Parathyroid adenoma (tissue), 2 donors: ENCODE results near the gene CCL27.

Experiments used
- H2AFZ ChIP-seq: fragments of 300-600 bp; sonication (generic); one replicate; pipeline ENCODE4 v1.7.0; 2017; ENCODE audit warnings: antibody characterized with exemption, mild to moderate bottlenecking
- H3K27ac ChIP-seq: fragments of 300-600 bp; sonication (generic); one replicate; pipeline ENCODE4 v1.7.0; 2017
- H3K27me3 ChIP-seq: fragments of 300-600 bp; sonication (generic); one replicate; pipeline ENCODE4 v1.7.0; 2017; ENCODE audit warnings: low read length; ENCODE audit not compliant: control insufficient read depth, insufficient read depth
- H3K36me3 ChIP-seq: fragments of 300-600 bp; sonication (generic); one replicate; pipeline ENCODE4 v1.7.0; 2017; ENCODE audit warnings: low read length; ENCODE audit not compliant: control insufficient read depth, insufficient read depth
- H3K4me1 ChIP-seq: fragments of 300-600 bp; sonication (generic); one replicate; pipeline ENCODE4 v1.7.0; 2017; ENCODE audit warnings: control low read depth
- H3K4me2 ChIP-seq: fragments of 300-600 bp; sonication (generic); one replicate; pipeline ENCODE4 v1.7.0; 2017; ENCODE audit warnings: low read length
- H3K4me3 ChIP-seq: fragments of 300-600 bp; sonication (generic); one replicate; pipeline ENCODE4 v1.7.0; 2017; ENCODE audit warnings: low read depth, low read length
- H3K79me2 ChIP-seq: fragments of 300-600 bp; sonication (generic); one replicate; pipeline ENCODE4 v1.7.0; 2017; ENCODE audit warnings: control low read depth
- H3K9ac ChIP-seq: fragments of 300-600 bp; sonication (generic); one replicate; pipeline ENCODE4 v1.7.0; 2017; ENCODE audit warnings: mild to moderate bottlenecking
- H3K9me3 ChIP-seq: fragments of 300-600 bp; sonication (generic); one replicate; pipeline ENCODE4 v1.7.0; 2017; ENCODE audit warnings: low read length; ENCODE audit not compliant: control insufficient read depth
- TF ChIP-seq, protein P1 (sequence below): fragments of 300-600 bp; sonication (generic); IDR thresholded peaks from one replicate; pipeline ENCODE4 v1.7.0; 2017; ENCODE audit warnings: antibody characterized with exemption, mild to moderate bottlenecking
- donor health status: primary hyperparathyroidism.

Gene CCL27

DNA sequence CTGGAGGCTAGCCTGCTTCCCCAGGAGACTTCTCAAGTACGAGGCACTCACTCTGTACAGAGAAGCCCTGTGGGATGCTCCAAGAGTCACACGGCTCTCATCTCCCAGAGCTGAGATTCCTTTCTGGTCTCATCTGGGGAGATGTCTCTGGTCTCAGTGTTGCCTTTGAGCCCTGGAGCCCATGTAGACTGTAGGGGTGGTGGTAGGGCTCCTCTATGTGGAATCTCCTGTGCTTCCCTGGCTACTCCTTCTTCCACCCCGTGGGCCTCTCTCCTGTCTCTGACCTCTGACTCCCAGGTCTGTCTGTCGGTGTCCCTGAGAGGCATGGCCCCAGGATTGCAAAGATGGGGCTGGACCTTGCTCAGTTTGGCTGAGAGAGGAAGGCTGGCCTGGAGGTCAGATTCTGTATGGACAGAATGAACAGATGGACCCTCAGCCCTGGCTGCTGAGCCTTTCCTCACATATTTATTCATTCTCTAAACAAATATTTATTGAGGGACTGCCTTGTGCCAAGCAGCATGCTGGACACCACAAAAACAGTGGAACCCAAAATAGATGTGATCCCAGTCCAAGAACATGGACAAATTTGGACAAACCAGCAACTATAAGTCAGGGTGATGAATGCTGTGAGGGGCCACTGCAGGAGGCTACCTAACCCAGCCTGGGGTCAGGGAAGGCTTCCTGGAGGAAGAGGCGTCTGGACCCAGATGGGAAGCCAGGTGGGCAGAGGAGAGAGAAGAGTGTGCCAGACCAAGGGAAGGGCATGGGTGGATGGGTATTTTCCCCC, 26.1 kb upstream of the CCL27 start:
- no peaks in the 10 kb centered on the region for H3K9me3 ChIP-seq
- TF ChIP-seq, protein P1, sequence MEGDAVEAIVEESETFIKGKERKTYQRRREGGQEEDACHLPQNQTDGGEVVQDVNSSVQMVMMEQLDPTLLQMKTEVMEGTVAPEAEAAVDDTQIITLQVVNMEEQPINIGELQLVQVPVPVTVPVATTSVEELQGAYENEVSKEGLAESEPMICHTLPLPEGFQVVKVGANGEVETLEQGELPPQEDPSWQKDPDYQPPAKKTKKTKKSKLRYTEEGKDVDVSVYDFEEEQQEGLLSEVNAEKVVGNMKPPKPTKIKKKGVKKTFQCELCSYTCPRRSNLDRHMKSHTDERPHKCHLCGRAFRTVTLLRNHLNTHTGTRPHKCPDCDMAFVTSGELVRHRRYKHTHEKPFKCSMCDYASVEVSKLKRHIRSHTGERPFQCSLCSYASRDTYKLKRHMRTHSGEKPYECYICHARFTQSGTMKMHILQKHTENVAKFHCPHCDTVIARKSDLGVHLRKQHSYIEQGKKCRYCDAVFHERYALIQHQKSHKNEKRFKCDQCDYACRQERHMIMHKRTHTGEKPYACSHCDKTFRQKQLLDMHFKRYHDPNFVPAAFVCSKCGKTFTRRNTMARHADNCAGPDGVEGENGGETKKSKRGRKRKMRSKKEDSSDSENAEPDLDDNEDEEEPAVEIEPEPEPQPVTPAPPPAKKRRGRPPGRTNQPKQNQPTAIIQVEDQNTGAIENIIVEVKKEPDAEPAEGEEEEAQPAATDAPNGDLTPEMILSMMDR = no peak

DNA sequence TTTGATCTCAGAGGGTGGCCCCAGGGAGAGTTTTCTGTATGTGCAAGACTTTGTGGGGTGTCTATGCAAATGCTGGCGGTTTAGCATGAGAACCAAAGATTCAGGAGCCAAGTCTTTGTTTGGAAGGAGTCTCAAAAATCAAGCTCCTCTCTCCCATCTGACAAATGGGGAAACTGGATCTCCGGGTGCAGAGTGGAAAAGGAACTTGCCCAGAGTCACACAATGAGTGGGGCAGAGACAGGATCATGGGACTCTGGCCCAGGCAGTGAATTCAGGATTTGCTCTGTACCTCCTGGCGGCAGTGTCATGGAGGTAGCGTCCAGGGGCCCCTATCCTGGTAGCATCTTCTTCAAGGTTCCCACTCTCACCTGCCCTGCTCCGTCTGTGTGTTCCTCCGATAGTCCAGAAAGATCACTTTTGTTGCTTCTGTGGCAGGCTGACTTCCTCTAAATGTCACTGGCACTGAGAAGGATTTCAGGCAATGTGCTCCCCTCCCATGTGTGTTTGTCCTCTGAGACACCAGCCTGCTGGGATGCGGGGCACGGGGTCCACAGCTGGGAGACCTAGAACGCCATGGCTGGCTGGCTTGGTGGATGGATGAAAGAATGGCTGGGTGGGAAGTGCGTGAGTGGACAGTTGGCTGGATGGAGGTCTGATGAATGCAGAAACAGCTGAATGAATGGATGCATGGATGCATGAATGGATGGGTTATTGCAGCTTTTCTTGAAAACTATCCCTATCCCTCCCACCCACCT, 25.0 kb upstream of the CCL27 start:
- Histone ChIP-seq H3K27ac (no peak overlapping the region), H3K9me3 (no peaks in the 10 kb centered on the region), H3K79me2 (no peaks in the 10 kb centered on the region), H3K36me3 (no peaks in the 10 kb centered on the region), H3K4me1 (no peaks in the 10 kb centered on the region), H3K9ac (no peak overlapping the region), H3K4me2 (no peak overlapping the region), H3K4me3 (no peak overlapping the region), H3K27me3 (no peaks in the 10 kb centered on the region), H2AFZ (no peak overlapping the region)
- TF ChIP-seq, protein P1 = no peak

More for the DNA sequence above, 26.1 kb upstream of the CCL27 start:
- Histone ChIP-seq H3K27me3 (no peaks in the 10 kb centered on the region), H3K4me1 (no peaks in the 10 kb centered on the region), H3K9ac (no peak overlapping the region), H3K27ac (no peak overlapping the region), H3K4me3 (no peak overlapping the region), H3K36me3 (no peaks in the 10 kb centered on the region), H3K79me2 (no peaks in the 10 kb centered on the region), H2AFZ (no peak overlapping the region), H3K4me2 (no peak overlapping the region)

DNA sequence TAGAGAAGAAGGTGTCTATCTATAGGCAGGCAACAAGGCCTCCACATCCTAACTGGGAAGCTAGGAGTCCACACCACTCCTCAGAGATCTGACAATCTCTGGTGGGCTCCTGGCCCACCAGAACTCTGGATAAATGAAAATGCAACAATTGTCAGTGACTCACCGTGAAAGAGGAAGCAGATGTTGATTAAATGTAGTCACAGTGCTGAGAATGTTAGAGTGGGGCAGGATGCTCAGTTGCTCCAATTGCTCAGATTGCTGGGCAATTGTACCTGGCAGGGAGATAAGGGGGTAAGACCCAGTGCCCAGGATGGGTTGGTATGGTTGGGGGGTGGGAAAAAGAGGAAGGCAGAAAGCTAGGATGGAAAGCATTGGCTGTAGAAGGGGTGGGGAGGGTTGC, 24.3 kb upstream of the CCL27 start:
- no peak overlapping the region for H3K4me3 ChIP-seq
- no peak overlapping the region for H3K27ac ChIP-seq
- no peaks in the 10 kb centered on the region for H3K4me1 ChIP-seq
- H3K9me3 ChIP-seq = no peaks in the 10 kb centered on the region
- H2AFZ ChIP-seq = no peak overlapping the region
- H3K9ac ChIP-seq = no peak overlapping the region
- H3K4me2 ChIP-seq = no peak overlapping the region
- H3K27me3 ChIP-seq = no peaks in the 10 kb centered on the region
- no peaks in the 10 kb centered on the region for H3K36me3 ChIP-seq
- TF ChIP-seq, protein P1 = no peak
- no peaks in the 10 kb centered on the region for H3K79me2 ChIP-seq

DNA sequence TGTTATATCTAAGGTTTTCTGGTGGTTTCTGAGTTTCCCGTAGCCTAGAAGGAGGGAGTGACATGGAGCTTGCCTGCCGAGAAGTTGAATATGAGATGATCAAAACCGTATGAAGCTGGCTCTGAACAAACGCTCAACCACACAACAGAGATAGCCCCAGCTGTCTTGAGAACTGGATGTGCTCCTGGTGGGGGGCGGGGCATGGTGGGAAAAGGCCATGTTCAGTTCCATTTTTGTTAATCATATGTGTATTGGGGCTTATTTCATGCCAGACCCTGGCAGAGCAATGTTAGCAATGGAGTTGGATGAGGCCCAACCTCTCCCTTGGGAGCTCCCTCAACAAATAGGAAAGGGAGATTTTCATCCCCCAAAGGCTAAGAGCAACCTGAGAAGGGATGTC, 23.8 kb upstream of the CCL27 start:
- no peaks in the 10 kb centered on the region for H3K9me3 ChIP-seq
- TF ChIP-seq, protein P1 = no peak
- H2AFZ ChIP-seq = no peak overlapping the region
- H3K36me3 ChIP-seq = no peaks in the 10 kb centered on the region
- H3K27ac ChIP-seq = no peak overlapping the region
- H3K4me1 ChIP-seq = no peaks in the 10 kb centered on the region
- H3K4me2 ChIP-seq = no peak overlapping the region
- H3K4me3 ChIP-seq = no peak overlapping the region
- H3K9ac ChIP-seq = no peak overlapping the region
- no peaks in the 10 kb centered on the region for H3K27me3 ChIP-seq
- no peaks in the 10 kb centered on the region for H3K79me2 ChIP-seq
